Testis (tissue), 3 donors: ENCODE measurements around the gene CCL27. TPM values are rescaled to one million over a fixed set of nuclear protein-coding genes. Genes with fewer than 3 reads are reported as not detected.

Experiments
- DNase-seq: peaks from one replicate; pipeline ENCODE4 v3.0.0-alpha.2; 2019
- H3K27ac ChIP-seq, 2 donors: fragments of 200-600 bp; sonication (generic); one replicate each; pipeline ENCODE4 v1.5.1; 2019
- H3K27me3 ChIP-seq: fragments of 200-600 bp; sonication (generic); one replicate; pipeline ENCODE4 v1.5.1; 2019
- H3K36me3 ChIP-seq: fragments of 200-600 bp; sonication (generic); one replicate; pipeline ENCODE4 v1.5.1; 2017; ENCODE audit warnings: low read depth; ENCODE audit errors: missing control alignments
- H3K4me1 ChIP-seq: fragments of 200-600 bp; sonication (generic); one replicate; pipeline ENCODE4 v1.5.1; 2019
- H3K4me3 ChIP-seq, 2 donors: fragments of 200-600 bp; sonication (generic); one replicate each; pipeline ENCODE4 v1.5.1; 2017 to 2019
- H3K9me3 ChIP-seq: fragments of 200-600 bp; sonication (generic); one replicate; pipeline ENCODE4 v1.5.1; 2017
- POLR2A ChIP-seq: fragments of 450-650 bp; IDR thresholded peaks from one replicate; pipeline ENCODE4 v1.6.1; 2017; ENCODE audit warnings: antibody characterized with exemption, mild to moderate bottlenecking, moderate library complexity
- WGBS, 2 donors: methylation state at CpG; one replicate each; pipeline ENCODE4 v1.1.5; 2018; 5-methylcytosine and 5-hydroxymethylcytosine counted together
- intact Hi-C: fragments of 100-400 bp; cut with DNase I; formaldehyde crosslinking; loops from one replicate; pipeline ENCODE4 v1.15.1; 2023; ENCODE audit warnings: low total_unique reads
- polyA plus RNA-seq: library from polyadenylated mRNA; stranded (reverse); fragments of 350-450 nt; fragmentation: Illumina TruSeq; extraction: RNeasy Lipid Tissue Mini Kit (QIAGEN cat#74804); gene quantifications from one replicate; pipeline ENCODE4 v1.2.3, GENCODE V29; 2014; ENCODE audit warnings: low read depth, low replicate concordance; ENCODE audit not compliant: insufficient read depth
- total RNA-seq, 2 donors: library from RNA; depleted of rRNA; stranded (reverse); fragments of >200 nt; gene quantifications; one replicate each; pipeline ENCODE4 v1.2.3, GENCODE V29; 2016
- TF ChIP-seq, protein P1 (sequence below), 3 experiments: fragments of 450-650 bp in 2 of 3; fragments of 200-600 bp in 1 of 3; sonication (generic) in 1 of 3; IDR thresholded peaks; one replicate each; pipeline ENCODE4 v1.5.1; 2016 to 2019; ENCODE audit warnings: antibody characterized with exemption in 3 of 3, mild to moderate bottlenecking in 2 of 3, moderate library complexity in 1 of 3

CCL27 gene
- total and polyA plus RNA-seq, 3 donors from 2014 or later: 1.4 to 3.1 TPM; not detected in 1

- intact Hi-C loops: no loop called here
- Histone ChIP-seq H3K9me3 (no peaks in the 10 kb centered on the region), H3K36me3 (no peaks in the 10 kb centered on the region), H3K27me3 (no peaks in the 10 kb centered on the region), H3K4me1 (no peaks in the 10 kb centered on the region), H3K4me3 (no peak overlapping the region), H3K27ac (no peak overlapping the region)
- no peak for DNase-seq
- TF ChIP-seq, protein P1, sequence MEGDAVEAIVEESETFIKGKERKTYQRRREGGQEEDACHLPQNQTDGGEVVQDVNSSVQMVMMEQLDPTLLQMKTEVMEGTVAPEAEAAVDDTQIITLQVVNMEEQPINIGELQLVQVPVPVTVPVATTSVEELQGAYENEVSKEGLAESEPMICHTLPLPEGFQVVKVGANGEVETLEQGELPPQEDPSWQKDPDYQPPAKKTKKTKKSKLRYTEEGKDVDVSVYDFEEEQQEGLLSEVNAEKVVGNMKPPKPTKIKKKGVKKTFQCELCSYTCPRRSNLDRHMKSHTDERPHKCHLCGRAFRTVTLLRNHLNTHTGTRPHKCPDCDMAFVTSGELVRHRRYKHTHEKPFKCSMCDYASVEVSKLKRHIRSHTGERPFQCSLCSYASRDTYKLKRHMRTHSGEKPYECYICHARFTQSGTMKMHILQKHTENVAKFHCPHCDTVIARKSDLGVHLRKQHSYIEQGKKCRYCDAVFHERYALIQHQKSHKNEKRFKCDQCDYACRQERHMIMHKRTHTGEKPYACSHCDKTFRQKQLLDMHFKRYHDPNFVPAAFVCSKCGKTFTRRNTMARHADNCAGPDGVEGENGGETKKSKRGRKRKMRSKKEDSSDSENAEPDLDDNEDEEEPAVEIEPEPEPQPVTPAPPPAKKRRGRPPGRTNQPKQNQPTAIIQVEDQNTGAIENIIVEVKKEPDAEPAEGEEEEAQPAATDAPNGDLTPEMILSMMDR (IDR thresholded peaks at IDR 0.05): no peak
- no peak for TF ChIP-seq POLR2A
- 90 to 94% methylated on average over 4 of the region's 4 CpGs for WGBS, 2 donors
These were observed 26.6 kb upstream of the CCL27 start for GRCh38 chr9:34689116-34689470.

GRCh38 chr9:34688329-34689115 lies 26.1 kb upstream of the CCL27 start:
- intact Hi-C loops: no loop called here
- no peaks in the 10 kb centered on the region for H3K4me1 ChIP-seq

DNA sequence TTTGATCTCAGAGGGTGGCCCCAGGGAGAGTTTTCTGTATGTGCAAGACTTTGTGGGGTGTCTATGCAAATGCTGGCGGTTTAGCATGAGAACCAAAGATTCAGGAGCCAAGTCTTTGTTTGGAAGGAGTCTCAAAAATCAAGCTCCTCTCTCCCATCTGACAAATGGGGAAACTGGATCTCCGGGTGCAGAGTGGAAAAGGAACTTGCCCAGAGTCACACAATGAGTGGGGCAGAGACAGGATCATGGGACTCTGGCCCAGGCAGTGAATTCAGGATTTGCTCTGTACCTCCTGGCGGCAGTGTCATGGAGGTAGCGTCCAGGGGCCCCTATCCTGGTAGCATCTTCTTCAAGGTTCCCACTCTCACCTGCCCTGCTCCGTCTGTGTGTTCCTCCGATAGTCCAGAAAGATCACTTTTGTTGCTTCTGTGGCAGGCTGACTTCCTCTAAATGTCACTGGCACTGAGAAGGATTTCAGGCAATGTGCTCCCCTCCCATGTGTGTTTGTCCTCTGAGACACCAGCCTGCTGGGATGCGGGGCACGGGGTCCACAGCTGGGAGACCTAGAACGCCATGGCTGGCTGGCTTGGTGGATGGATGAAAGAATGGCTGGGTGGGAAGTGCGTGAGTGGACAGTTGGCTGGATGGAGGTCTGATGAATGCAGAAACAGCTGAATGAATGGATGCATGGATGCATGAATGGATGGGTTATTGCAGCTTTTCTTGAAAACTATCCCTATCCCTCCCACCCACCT lies 25.0 kb upstream of the CCL27 start:
- TF ChIP-seq POLR2A: no peak
- TF ChIP-seq, protein P1 (IDR thresholded peaks at IDR 0.05): no peak
- Histone ChIP-seq H3K4me3 (no peak overlapping the region), H3K27me3 (no peaks in the 10 kb centered on the region), H3K9me3 (no peaks in the 10 kb centered on the region), H3K4me1 (no peaks in the 10 kb centered on the region), H3K27ac (no peak overlapping the region), H3K36me3 (no peaks in the 10 kb centered on the region)
- intact Hi-C loops: no loop called here
- no peak for DNase-seq
- 83 to 92% methylated on average over 10 of the region's 10 CpGs for WGBS, 2 donors

More at GRCh38 chr9:34688329-34689115, 26.1 kb upstream of the CCL27 start:
- no peak for TF ChIP-seq POLR2A
- TF ChIP-seq, protein P1 (IDR thresholded peaks at IDR 0.05): no peak
- no peaks in the 10 kb centered on the region for H3K36me3 ChIP-seq
- no peaks in the 10 kb centered on the region for H3K9me3 ChIP-seq
- no peaks in the 10 kb centered on the region for H3K27me3 ChIP-seq
- H3K27ac ChIP-seq: no peak overlapping the region
- DNase-seq: no peak
- 42 to 60% methylated on average over 5 of the region's 5 CpGs for WGBS, 2 donors
- no peak overlapping the region for H3K4me3 ChIP-seq

DNA sequence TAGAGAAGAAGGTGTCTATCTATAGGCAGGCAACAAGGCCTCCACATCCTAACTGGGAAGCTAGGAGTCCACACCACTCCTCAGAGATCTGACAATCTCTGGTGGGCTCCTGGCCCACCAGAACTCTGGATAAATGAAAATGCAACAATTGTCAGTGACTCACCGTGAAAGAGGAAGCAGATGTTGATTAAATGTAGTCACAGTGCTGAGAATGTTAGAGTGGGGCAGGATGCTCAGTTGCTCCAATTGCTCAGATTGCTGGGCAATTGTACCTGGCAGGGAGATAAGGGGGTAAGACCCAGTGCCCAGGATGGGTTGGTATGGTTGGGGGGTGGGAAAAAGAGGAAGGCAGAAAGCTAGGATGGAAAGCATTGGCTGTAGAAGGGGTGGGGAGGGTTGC lies 24.3 kb upstream of the CCL27 start:
- Histone ChIP-seq H3K9me3 (no peaks in the 10 kb centered on the region), H3K4me1 (no peaks in the 10 kb centered on the region), H3K27ac (no peak overlapping the region), H3K27me3 (no peaks in the 10 kb centered on the region), H3K4me3 (no peak overlapping the region), H3K36me3 (no peaks in the 10 kb centered on the region)
- TF ChIP-seq, protein P1 (IDR thresholded peaks at IDR 0.05): no peak
- no peak for TF ChIP-seq POLR2A
- DNase-seq: no peak
- WGBS, 2 donors: 70 to 82% methylated on average over 1 of the region's 1 CpG
- intact Hi-C loops: no loop called here
